HL-60 (cell line): ENCODE data around the gene CARD19.

Experiments
- CTCF ChIP-seq: IDR thresholded peaks from one replicate; pipeline ENCODE4 v1.5.1; 2011; ENCODE audit warnings: low read length, control low read depth, inconsistent platforms; ENCODE audit not compliant: insufficient read depth
- REST ChIP-seq: IDR thresholded peaks from 2 replicates; pipeline ENCODE4 v1.6.1; 2012; ENCODE audit warnings: low read depth; ENCODE audit not compliant: insufficient replicate concordance

DNA sequence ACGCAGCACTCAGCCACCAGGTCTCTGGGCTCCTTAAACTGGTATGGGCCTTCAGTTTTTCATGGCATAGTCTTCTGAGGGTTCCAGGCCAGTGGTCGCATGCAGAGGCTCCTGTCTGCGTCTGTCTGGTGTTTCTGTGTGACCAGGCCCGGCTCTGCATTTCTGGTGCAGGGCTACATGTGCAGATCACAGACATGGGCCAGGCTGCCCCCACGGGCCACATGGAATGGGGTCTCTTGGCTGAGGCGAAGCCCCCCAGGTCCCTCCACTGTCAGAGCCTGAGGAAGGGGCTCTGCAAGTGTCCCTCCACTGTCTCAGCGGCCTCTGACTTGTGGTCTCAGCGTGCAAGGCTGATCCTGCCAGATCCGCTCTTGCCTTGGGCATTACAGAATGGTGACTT is 15.6 kb upstream of the CARD19 start:
- TF ChIP-seq CTCF (no peak), REST (no peak)
